T-helper 1 cell treated with Interleukin-12 subunit alpha and Interleukin-12 subunit beta and Interleukin-4 antibody, amounts not matched to agents 30 ng/mL and 1 ng/mL, for 36 hours (primary cell): Measurements from ENCODE around the gene HNF4A. TPM values are rescaled to one million over a fixed set of nuclear protein-coding genes. Genes with fewer than 3 reads are reported as not detected.

ENCODE experiments used
- intact Hi-C: fragments of 100-400 bp; cut with micrococcal nuclease; formaldehyde crosslinking; loops from one replicate; pipeline ENCODE4 v1.15.1; 2024
- total RNA-seq: library from RNA; stranded (reverse); gene quantifications from 2 replicates; pipeline ENCODE4 v1.2.3, GENCODE V29; 2022

HNF4A gene
- total RNA-seq, 1 donor from 2014 or later, result not detected

GRCh38 chr20:44390280-44390679 lies 34.8 kb downstream of the HNF4A start:
- intact Hi-C loops, result no loop called here

- intact Hi-C loops, result no loop called here
These were observed 36.7 kb downstream of the HNF4A start for GRCh38 chr20:44392088-44392775.

GRCh38 chr20:44392776-44393607 lies 37.5 kb downstream of the HNF4A start:
- intact Hi-C loops, result no loop called here

GRCh38 chr20:44393608-44394451 lies 38.3 kb downstream of the HNF4A start:
- intact Hi-C loops, result no loop called here

- intact Hi-C loops, result no loop called here
These were observed 38.9 kb downstream of the HNF4A start for GRCh38 chr20:44394452-44394701.

GRCh38 chr20:44394702-44395460 lies 39.4 kb downstream of the HNF4A start:
- intact Hi-C loops, result no loop called here

- intact Hi-C loops, result no loop called here
These were observed 40.2 kb downstream of the HNF4A start for GRCh38 chr20:44395461-44396340.

GRCh38 chr20:44396369-44397130 lies 41.1 kb downstream of the HNF4A start:
- intact Hi-C loops, result no loop called here

- intact Hi-C loops, result no loop called here
These were observed 42.8 kb downstream of the HNF4A start for GRCh38 chr20:44398335-44398734.

- intact Hi-C loops, result no loop called here
These were observed 43.9 kb downstream of the HNF4A start for GRCh38 chr20:44399446-44399845.

GRCh38 chr20:44400671-44400969 lies 45.1 kb downstream of the HNF4A start:
- intact Hi-C loops, result no loop called here

- intact Hi-C loops, result no loop called here
These were observed 45.7 kb downstream of the HNF4A start for GRCh38 chr20:44400970-44401769.

- intact Hi-C loops, result no loop called here
These were observed 46.4 kb downstream of the HNF4A start for GRCh38 chr20:44401770-44402390.

- intact Hi-C loops, result no loop called here
These were observed 47.1 kb downstream of the HNF4A start for GRCh38 chr20:44402391-44403193.

GRCh38 chr20:44403194-44404112 lies 48.0 kb downstream of the HNF4A start:
- intact Hi-C loops, result no loop called here
